SU-DHL-6 (cell line): ENCODE data around the gene UBR4.

Experiments
- H2AFZ ChIP-seq: fragments of 200-600 bp; sonication (generic); 2 replicates; pipeline ENCODE4 v1.6.1; 2014; ENCODE audit warnings: low read depth, mild to moderate bottlenecking, moderate library complexity, mixed read lengths, antibody characterized with exemption, low read length; ENCODE audit not compliant: severe bottlenecking
- H3F3A ChIP-seq: fragments of 200-600 bp; shearing (Covaris generic); 2 replicates; pipeline ENCODE4 v1.6.0; 2016; ENCODE audit warnings: antibody characterized with exemption, mild to moderate bottlenecking; ENCODE audit not compliant: insufficient read depth
- H3K27ac ChIP-seq: fragments of 200-600 bp; sonication (generic); 2 replicates; pipeline ENCODE4 v1.5.1; 2016; ENCODE audit warnings: low read depth, mild to moderate bottlenecking, low read length, moderate library complexity, mixed read lengths
- H3K27me3 ChIP-seq: fragments of 200-600 bp; sonication (generic), shearing (Covaris generic); 2 replicates; pipeline ENCODE4 v1.6.0; 2014; ENCODE audit warnings: mild to moderate bottlenecking, low read length
- H3K36me3 ChIP-seq: fragments of 200-600 bp; sonication (generic); 2 replicates; pipeline ENCODE4 v1.6.1; 2014; ENCODE audit warnings: mild to moderate bottlenecking, low read length, mixed read lengths
- H3K4me2 ChIP-seq: fragments of 300-600, 200-600 bp; shearing (Covaris generic), sonication (generic); 2 replicates; pipeline ENCODE4 v1.6.0; 2014; ENCODE audit warnings: low read length, low read depth, mild to moderate bottlenecking; ENCODE audit not compliant: poor library complexity, severe bottlenecking
- H3K4me3 ChIP-seq: fragments of 200-600 bp; sonication (generic); 2 replicates; pipeline ENCODE4 v1.5.1; 2014; ENCODE audit warnings: antibody characterized with exemption, low read length, mild to moderate bottlenecking, mixed read lengths; ENCODE audit not compliant: insufficient read depth, poor library complexity, severe bottlenecking
- H3K79me2 ChIP-seq: fragments of 200-600 bp; sonication (generic); 2 replicates; pipeline ENCODE4 v1.6.1; 2014; ENCODE audit warnings: mild to moderate bottlenecking, low read length, moderate library complexity; ENCODE audit not compliant: insufficient read depth
- H3K9ac ChIP-seq: fragments of 200-600 bp; sonication (generic); 2 replicates; pipeline ENCODE4 v1.7.0; 2014; ENCODE audit warnings: mild to moderate bottlenecking, low read length
- H3K9me2 ChIP-seq: fragments of 200-600 bp; sonication (generic); replicated peaks from 2 replicates; pipeline ENCODE4 v1.6.1; 2014; ENCODE audit warnings: low read length; ENCODE audit not compliant: insufficient read depth
- H3K9me3 ChIP-seq: fragments of 200-600 bp; sonication (generic); 2 replicates; pipeline ENCODE4 v1.6.1; 2014; ENCODE audit warnings: low read length, mixed read lengths; ENCODE audit not compliant: insufficient read depth
- H4K20me1 ChIP-seq: fragments of 200-600 bp; sonication (generic); 2 replicates; pipeline ENCODE4 v1.6.1; 2014; ENCODE audit warnings: low read depth, mild to moderate bottlenecking, antibody characterized with exemption, low read length, moderate library complexity, mixed read lengths
- EZH2phosphoT487 ChIP-seq: fragments of 200-600 bp; sonication (generic), shearing (Covaris generic); conservative IDR thresholded peaks from 2 replicates; pipeline ENCODE4 v1.6.1; 2018; ENCODE audit warnings: mild to moderate bottlenecking, antibody characterized with exemption, low read length, moderate library complexity, mixed read lengths
- TF ChIP-seq, protein P1 (sequence below): fragments of 200-600 bp; sonication (generic); IDR thresholded peaks from one replicate; pipeline ENCODE4 v1.5.1; 2017; ENCODE audit warnings: antibody characterized with exemption, mild to moderate bottlenecking, low read length, moderate library complexity; ENCODE audit not compliant: insufficient read depth, poor library complexity, severe bottlenecking

The UBR4 gene

DNA sequence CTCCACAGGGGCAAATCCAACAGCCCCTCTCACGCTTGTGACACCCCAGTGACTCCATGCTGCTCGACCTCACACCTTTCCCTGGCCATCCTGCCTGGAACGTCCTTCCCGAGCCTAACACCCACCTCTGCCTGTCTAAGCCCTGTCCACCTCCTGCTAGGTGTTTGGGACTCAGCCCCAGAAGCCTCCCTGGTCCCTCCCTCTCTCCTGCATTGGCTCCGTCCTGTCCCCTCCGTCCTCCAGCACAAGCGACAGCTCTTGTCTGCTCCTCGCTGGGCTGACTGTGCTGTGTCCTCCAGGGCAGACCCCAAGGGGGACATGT is 151.6 kb downstream of the UBR4 start:
- Histone ChIP-seq H3K36me3 (no peaks in the 10 kb centered on the region), H3K79me2 (no peaks in the 10 kb centered on the region), H3K9me2 (no peaks in the 10 kb centered on the region), H3K9me3 (no peaks in the 10 kb centered on the region; the same call in 1 of the 2 replicates), H3K4me3 (no peak overlapping the region), H3F3A (no peaks in the 10 kb centered on the region), H2AFZ (no peak overlapping the region), H3K27me3 (no peaks in the 10 kb centered on the region), H3K9ac (no peak overlapping the region), H3K4me2 (no peak overlapping the region), H4K20me1 (no peaks in the 10 kb centered on the region), H3K27ac (no peak overlapping the region)
- TF ChIP-seq, protein P1, sequence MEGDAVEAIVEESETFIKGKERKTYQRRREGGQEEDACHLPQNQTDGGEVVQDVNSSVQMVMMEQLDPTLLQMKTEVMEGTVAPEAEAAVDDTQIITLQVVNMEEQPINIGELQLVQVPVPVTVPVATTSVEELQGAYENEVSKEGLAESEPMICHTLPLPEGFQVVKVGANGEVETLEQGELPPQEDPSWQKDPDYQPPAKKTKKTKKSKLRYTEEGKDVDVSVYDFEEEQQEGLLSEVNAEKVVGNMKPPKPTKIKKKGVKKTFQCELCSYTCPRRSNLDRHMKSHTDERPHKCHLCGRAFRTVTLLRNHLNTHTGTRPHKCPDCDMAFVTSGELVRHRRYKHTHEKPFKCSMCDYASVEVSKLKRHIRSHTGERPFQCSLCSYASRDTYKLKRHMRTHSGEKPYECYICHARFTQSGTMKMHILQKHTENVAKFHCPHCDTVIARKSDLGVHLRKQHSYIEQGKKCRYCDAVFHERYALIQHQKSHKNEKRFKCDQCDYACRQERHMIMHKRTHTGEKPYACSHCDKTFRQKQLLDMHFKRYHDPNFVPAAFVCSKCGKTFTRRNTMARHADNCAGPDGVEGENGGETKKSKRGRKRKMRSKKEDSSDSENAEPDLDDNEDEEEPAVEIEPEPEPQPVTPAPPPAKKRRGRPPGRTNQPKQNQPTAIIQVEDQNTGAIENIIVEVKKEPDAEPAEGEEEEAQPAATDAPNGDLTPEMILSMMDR, result no peak
- no peak for TF ChIP-seq EZH2phosphoT487

DNA sequence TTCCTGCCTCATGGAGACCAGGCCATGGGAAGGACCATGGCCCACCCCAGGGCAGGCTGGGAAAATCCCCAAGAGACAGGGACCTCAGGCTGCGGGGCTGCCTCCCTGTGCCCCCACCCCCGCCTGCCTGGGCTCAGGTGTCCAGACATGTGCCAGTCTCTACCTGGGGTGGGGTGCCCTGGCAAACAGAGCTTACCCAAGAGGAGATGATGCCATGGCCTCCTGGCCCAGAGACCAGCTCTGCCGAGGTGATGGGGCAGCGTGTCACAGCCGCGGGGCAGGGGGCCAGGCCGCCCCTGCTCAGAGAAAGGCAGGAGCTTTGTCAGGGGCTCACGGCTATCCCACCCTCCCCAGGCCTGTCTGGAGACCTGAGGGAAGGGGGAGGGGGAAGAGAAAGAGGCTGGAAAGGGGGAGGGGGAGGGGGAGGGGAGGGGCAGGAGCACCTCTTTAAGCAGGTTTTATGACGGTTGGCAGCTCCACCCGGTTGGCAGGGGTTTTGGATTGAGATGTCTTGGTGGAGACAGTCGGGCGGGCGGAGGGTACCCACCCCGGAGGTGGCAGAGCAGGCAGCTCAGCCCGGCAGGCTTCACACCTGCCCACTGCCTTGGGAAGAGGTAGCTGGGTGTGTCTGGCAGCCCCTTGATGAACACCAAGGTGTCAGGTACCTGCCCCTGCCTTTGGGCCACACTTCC is 152.1 kb downstream of the UBR4 start:
- Histone ChIP-seq H3K9ac (no peak overlapping the region), H3K9me2 (no peaks in the 10 kb centered on the region), H3K4me2 (no peak overlapping the region), H3K36me3 (no peaks in the 10 kb centered on the region), H3K79me2 (no peaks in the 10 kb centered on the region), H3K27ac (no peak overlapping the region), H3K9me3 (no peaks in the 10 kb centered on the region; the same call in 1 of the 2 replicates), H3K27me3 (no peaks in the 10 kb centered on the region), H4K20me1 (no peaks in the 10 kb centered on the region), H3K4me3 (no peak overlapping the region), H2AFZ (no peak overlapping the region), H3F3A (no peaks in the 10 kb centered on the region)
- no peak for TF ChIP-seq EZH2phosphoT487
- TF ChIP-seq, protein P1, result no peak

GRCh38 chr1:19057182-19057779 is 152.8 kb downstream of the UBR4 start:
- no peaks in the 10 kb centered on the region for H3K9me2 ChIP-seq
- H3K9ac ChIP-seq, result no peak overlapping the region
- no peak overlapping the region for H3K4me3 ChIP-seq
- no peak overlapping the region for H2AFZ ChIP-seq
- no peak overlapping the region for H3K27ac ChIP-seq
- TF ChIP-seq EZH2phosphoT487, result no peak
- TF ChIP-seq, protein P1, result no peak
- H4K20me1 ChIP-seq, result no peaks in the 10 kb centered on the region
- no peaks in the 10 kb centered on the region for H3K9me3 ChIP-seq
- H3K79me2 ChIP-seq, result no peaks in the 10 kb centered on the region
- H3K27me3 ChIP-seq, result no peaks in the 10 kb centered on the region
- no peak overlapping the region for H3K4me2 ChIP-seq
- H3F3A ChIP-seq, result no peaks in the 10 kb centered on the region
- H3K36me3 ChIP-seq, result no peaks in the 10 kb centered on the region
